ENCODE measurements around the gene WFDC1. TPM values are rescaled to one million over a fixed set of nuclear protein-coding genes. Genes with fewer than 3 reads are reported as not detected.

WFDC1 gene
- total RNA-seq, 1 experiment from 2014 or later, result not detected

GRCh38 chr16:84272740-84273320, 21.8 kb upstream of the WFDC1 start:
- no peak for DNase-seq (ENCODE audit: low read depth)

GRCh38 chr16:84274515-84274914, 20.2 kb upstream of the WFDC1 start:
- no peak for DNase-seq (ENCODE audit: low read depth)

GRCh38 chr16:84275585-84276151, 19.0 kb upstream of the WFDC1 start:
- DNase-seq (ENCODE audit: low read depth), result no peak

GRCh38 chr16:84277244-84277823, 17.3 kb upstream of the WFDC1 start:
- peak; percentile 32 for DNase-seq (ENCODE audit: low read depth)

GRCh38 chr16:84278333-84278732, 16.3 kb upstream of the WFDC1 start:
- no peak for DNase-seq (ENCODE audit: low read depth)

- DNase-seq (ENCODE audit: low read depth), result no peak
Observed at GRCh38 chr16:84278968-84279367, 15.7 kb upstream of the WFDC1 start.

GRCh38 chr16:84279881-84280280, 14.8 kb upstream of the WFDC1 start:
- no peak for DNase-seq (ENCODE audit: low read depth)

GRCh38 chr16:84281074-84281473, 13.6 kb upstream of the WFDC1 start:
- peak; percentile 36 for DNase-seq (ENCODE audit: low read depth)

- DNase-seq (ENCODE audit: low read depth), result no peak
Observed at GRCh38 chr16:84282533-84282932, 12.1 kb upstream of the WFDC1 start.

- no peak for DNase-seq (ENCODE audit: low read depth)
Observed at GRCh38 chr16:84283314-84284153, 11.1 kb upstream of the WFDC1 start.

- DNase-seq (ENCODE audit: low read depth), result no peak
Observed at GRCh38 chr16:84284154-84284722, 10.4 kb upstream of the WFDC1 start.

GRCh38 chr16:84286578-84287240, 8.0 kb upstream of the WFDC1 start:
- peak; percentile 55 for DNase-seq (ENCODE audit: low read depth)

GRCh38 chr16:84288902-84289301, 5.8 kb upstream of the WFDC1 start:
- DNase-seq (ENCODE audit: low read depth), result no peak

GRCh38 chr16:84291226-84291625, 3.5 kb upstream of the WFDC1 start:
- DNase-seq (ENCODE audit: low read depth), result no peak

- no peak for DNase-seq (ENCODE audit: low read depth)
Observed at GRCh38 chr16:84292011-84292410, 2.7 kb upstream of the WFDC1 start.

- DNase-seq (ENCODE audit: low read depth), result no peak
Observed at GRCh38 chr16:84293406-84293805, 1.3 kb upstream of the WFDC1 start.

GRCh38 chr16:84294117-84294516, 561 bp upstream of the WFDC1 start:
- DNase-seq (ENCODE audit: low read depth), result no peak

- no peak for DNase-seq (ENCODE audit: low read depth)
Observed at GRCh38 chr16:84295203-84295860, 654 bp downstream of the WFDC1 start.

GRCh38 chr16:84298376-84298899, 3.8 kb downstream of the WFDC1 start:
- no peak for DNase-seq (ENCODE audit: low read depth)

- DNase-seq (ENCODE audit: low read depth), result no peak
Observed at GRCh38 chr16:84299734-84300440, 5.2 kb downstream of the WFDC1 start.

All from LHCN-M2 (cell line).